PC-9 (cell line): ENCODE data around the gene ATP2B2. TPM values are rescaled to one million over a fixed set of nuclear protein-coding genes. Genes with fewer than 3 reads are reported as not detected.
"Not testable (repeated sequence)": the region's sequence is repeated elsewhere in the genome, so short reads cannot be mapped to it uniquely, and the experiment has no call there.

Source experiments
- BruUV-seq: library from RNA; stranded (reverse); fragments of 400-500 nt; replicated peaks from 2 replicates; lab custom pipeline; 2021; lab: Mats Ljungman, UMichigan
- CTCF ChIA-PET: fragments of 300-600 bp; sonication (Branson Sonifier 250); formaldehyde crosslinking; loops from one replicate; lab custom pipeline; 2022; ENCODE audit warnings: antibody characterized with exemption; lab: Charles Lee
- POLR2A ChIA-PET: fragments of 300-600 bp; sonication (Branson Sonifier 250); formaldehyde crosslinking; loops from one replicate; lab custom pipeline; 2022; ENCODE audit warnings: antibody characterized with exemption; ENCODE audit not compliant: unreplicated experiment; lab: Charles Lee
- DNase-seq, 2 experiments: peaks; one replicate each; pipeline versions ENCODE4 v3.0.0 to v3.0.0-alpha.2; 2015 to 2022; ENCODE audit warnings: mixed read lengths in 1 of 2
- H2AFZ ChIP-seq: fragments of 200-600 bp; sonication (generic); 2 replicates; pipeline ENCODE4 v1.8.1; 2017; ENCODE audit warnings: antibody characterized with exemption
- H3F3A ChIP-seq: fragments of 200-600 bp; sonication (generic); 2 replicates; pipeline ENCODE4 v1.8.1; 2017; ENCODE audit warnings: antibody characterized with exemption, mild to moderate bottlenecking, low read depth; ENCODE audit not compliant: insufficient read depth
- H3K27ac ChIP-seq: fragments of 200-600 bp; sonication (generic); 2 replicates; pipeline ENCODE4 v1.6.1; 2016; ENCODE audit warnings: mixed run types
- H3K27me3 ChIP-seq: fragments of 200-600 bp; sonication (generic); 2 replicates; pipeline ENCODE4 v1.6.1; 2016; ENCODE audit warnings: low read depth, mixed run types; ENCODE audit not compliant: insufficient read depth
- H3K36me3 ChIP-seq: fragments of 200-600 bp; sonication (generic); 2 replicates; pipeline ENCODE4 v1.6.1; 2016; ENCODE audit warnings: low read depth, mixed run types
- H3K4me1 ChIP-seq: fragments of 200-600 bp; sonication (generic); replicated peaks from 2 replicates; pipeline ENCODE4 v1.6.1; 2016; ENCODE audit warnings: mixed run types; ENCODE audit not compliant: insufficient read depth
- H3K4me2 ChIP-seq: fragments of 200-600 bp; sonication (generic); 2 replicates; pipeline ENCODE4 v1.6.1; 2017; ENCODE audit warnings: mixed run types
- H3K4me3 ChIP-seq: fragments of 200-600 bp; sonication (generic); 2 replicates; pipeline ENCODE4 v1.6.1; 2016; ENCODE audit warnings: mixed run types
- H3K79me2 ChIP-seq: fragments of 200-600 bp; sonication (generic); 2 replicates; pipeline ENCODE4 v1.6.1; 2017; ENCODE audit warnings: low read depth, mixed run types
- H3K9me2 ChIP-seq: fragments of 200-600 bp; sonication (generic); 2 replicates; pipeline ENCODE4 v1.8.1; 2017; ENCODE audit warnings: mild to moderate bottlenecking; ENCODE audit not compliant: insufficient read depth
- H3K9me3 ChIP-seq: fragments of 200-600 bp; sonication (generic); 2 replicates; pipeline ENCODE4 v1.8.1; 2016; ENCODE audit warnings: low read depth; ENCODE audit not compliant: insufficient read depth
- H4K20me1 ChIP-seq: fragments of 200-600 bp; sonication (generic); 2 replicates; pipeline ENCODE4 v1.8.1; 2017; ENCODE audit not compliant: insufficient read depth
- CTCF ChIP-seq: fragments of 200-600 bp; sonication (generic); conservative IDR thresholded peaks from 2 replicates; pipeline ENCODE4 v1.6.1; 2017; ENCODE audit warnings: mixed run types, antibody characterized with exemption, mild to moderate bottlenecking, moderate library complexity
- EZH2 ChIP-seq: fragments of 200-600 bp; sonication (generic); IDR thresholded peaks from 2 replicates; pipeline ENCODE4 v1.8.0; 2017; ENCODE audit warnings: antibody characterized with exemption, low read depth
- intact Hi-C: fragments of 100-400 bp; cut with micrococcal nuclease; formaldehyde crosslinking; loops from one replicate; pipeline ENCODE4 v1.10.0; 2022; ENCODE audit not compliant: unreplicated experiment
- total RNA-seq: library from RNA; stranded (reverse); gene quantifications from 2 replicates; pipeline ENCODE4 v1.2.3, GENCODE V29; 2021

Gene ATP2B2
- total RNA-seq, 1 experiment from 2014 or later = not detected

- ChIA-PET POLR2A (no interaction called here), CTCF (no interaction called here)
- Histone ChIP-seq H3K79me2 (no peaks in the 10 kb centered on the region), H3K9me2 (no peaks in the 10 kb centered on the region), H3K4me1 (no peaks in the 10 kb centered on the region), H2AFZ (no peak overlapping the region), H3K27me3 (peaks cover 96% of the 10 kb centered on the region), H3K4me3 (no peak overlapping the region), H3F3A (no peaks in the 10 kb centered on the region), H3K36me3 (no peaks in the 10 kb centered on the region), H3K4me2 (no peak overlapping the region), H3K9me3 (no peaks in the 10 kb centered on the region), H3K27ac (no peak overlapping the region), H4K20me1 (no peaks in the 10 kb centered on the region)
- BruUV-seq = no TSS peak
- no peak for DNase-seq
- TF ChIP-seq EZH2 (no peak), CTCF (no peak)
- intact Hi-C loops = no loop called here
Observed at GRCh38 chr3:10383850-10384248, 121.5 kb downstream of the ATP2B2 start.

GRCh38 chr3:10382892-10383849 is 122.2 kb downstream of the ATP2B2 start:
- TF ChIP-seq EZH2 = no peak
- TF ChIP-seq CTCF = no peak
- ChIA-PET CTCF (no interaction called here), POLR2A (no interaction called here)

GRCh38 chr3:10382445-10382844 is 122.9 kb downstream of the ATP2B2 start:
- H3K79me2 ChIP-seq, intact Hi-C loops, POLR2A ChIA-PET, CTCF ChIA-PET, H3K4me3 ChIP-seq, H3K27ac ChIP-seq, H3F3A ChIP-seq, H4K20me1 ChIP-seq, H3K9me3 ChIP-seq, DNase-seq, BruUV-seq, H2AFZ ChIP-seq, H3K36me3 ChIP-seq, H3K9me2 ChIP-seq, H3K4me1 ChIP-seq, H3K4me2 ChIP-seq: not testable (repeated sequence)
- H3K27me3 ChIP-seq = peaks cover 96% of the 10 kb centered on the region

More at GRCh38 chr3:10382892-10383849, 122.2 kb downstream of the ATP2B2 start:
- Histone ChIP-seq H3K4me3 (no peak overlapping the region), H3K27me3 (peaks cover 96% of the 10 kb centered on the region), H4K20me1 (no peaks in the 10 kb centered on the region), H3K9me2 (no peaks in the 10 kb centered on the region), H3F3A (no peaks in the 10 kb centered on the region), H3K79me2 (no peaks in the 10 kb centered on the region), H3K4me2 (no peak overlapping the region), H3K9me3 (no peaks in the 10 kb centered on the region), H3K36me3 (no peaks in the 10 kb centered on the region), H2AFZ (no peak overlapping the region), H3K27ac (no peak overlapping the region), H3K4me1 (no peaks in the 10 kb centered on the region)
- no peak for DNase-seq
- intact Hi-C loops = no loop called here
- BruUV-seq = no TSS peak
